CD14-positive monocyte (primary cell): ENCODE data around the gene MUC15. TPM values are rescaled to one million over a fixed set of nuclear protein-coding genes. Genes with fewer than 3 reads are reported as not detected.

Experiments
- DNase-seq, 3 donors: peaks; one replicate each; pipeline ENCODE4 v3.0.0-alpha.2; 2011 to 2022
- H2AFZ ChIP-seq: 2 replicates; pipeline ENCODE4 v1.6.0; 2012; ENCODE audit warnings: mild to moderate bottlenecking, low read depth, low read length, inconsistent platforms; ENCODE audit not compliant: insufficient read depth, poor library complexity, severe bottlenecking
- H3K27ac ChIP-seq, 2 donors: 1 replicate in 1 of 2; 2 replicates in 1 of 2; pipeline ENCODE4 v1.5.1; 2012 to 2013; ENCODE audit warnings: low read length in 2 of 2, control low read depth in 1 of 2, inconsistent platforms in 1 of 2, low read depth in 1 of 2, mild to moderate bottlenecking in 1 of 2
- H3K27me3 ChIP-seq, 2 donors: one replicate each; pipeline versions ENCODE4 v1.6.0 to v1.6.1; 2011 to 2013; ENCODE audit warnings: low read length in 2 of 2; ENCODE audit not compliant: control insufficient read depth in 2 of 2, insufficient read depth in 2 of 2
- H3K36me3 ChIP-seq, 2 donors: replicated peaks in 1 of 2; 1 replicate in 1 of 2; 2 replicates in 1 of 2; pipeline versions ENCODE4 v1.5.1 to v1.6.1; 2012 to 2013; ENCODE audit warnings: low read length in 2 of 2, control low read depth in 1 of 2, inconsistent platforms in 1 of 2, mild to moderate bottlenecking in 1 of 2; ENCODE audit not compliant: insufficient read depth in 2 of 2, control insufficient read depth in 1 of 2
- H3K4me1 ChIP-seq, 2 donors: 1 replicate in 1 of 2; 2 replicates in 1 of 2; pipeline versions ENCODE4 v1.5.1 to v1.6.1; 2012 to 2013; ENCODE audit warnings: low read length in 2 of 2, control low read depth in 1 of 2, inconsistent platforms in 1 of 2, mild to moderate bottlenecking in 1 of 2, moderate library complexity in 1 of 2; ENCODE audit not compliant: insufficient read depth in 2 of 2, control insufficient read depth in 1 of 2
- H3K4me2 ChIP-seq: replicated peaks from 2 replicates; pipeline ENCODE3; 2012; ENCODE audit warnings: low read length, moderate library complexity, mild to moderate bottlenecking; ENCODE audit not compliant: poor library complexity, severe bottlenecking; ENCODE audit errors: extremely low read depth
- H3K4me3 ChIP-seq, 3 experiments: fragments of 200-600 bp in 1 of 3; sonication (generic) in 1 of 3; replicated peaks in 1 of 3; 1 replicate in 2 of 3; 2 replicates in 1 of 3; pipeline ENCODE4 v1.5.1; 2011 to 2013; ENCODE audit warnings: low read length in 3 of 3, mild to moderate bottlenecking in 3 of 3, control low read depth in 2 of 3, low read depth in 2 of 3, inconsistent platforms in 1 of 3, moderate library complexity in 1 of 3
- H3K79me2 ChIP-seq: 2 replicates; pipeline ENCODE4 v1.6.0; 2012; ENCODE audit warnings: mild to moderate bottlenecking, control low read depth, inconsistent platforms, low read length, moderate library complexity; ENCODE audit not compliant: insufficient read depth
- H3K9ac ChIP-seq: 2 replicates; pipeline ENCODE4 v1.6.0; 2017; ENCODE audit warnings: low read length, mild to moderate bottlenecking; ENCODE audit not compliant: insufficient read depth, poor library complexity, severe bottlenecking
- H3K9me3 ChIP-seq, 2 donors: replicated peaks in 1 of 2; 1 replicate in 1 of 2; 2 replicates in 1 of 2; pipeline versions ENCODE4 v1.5.1 to v1.6.1; 2012 to 2013; ENCODE audit warnings: low read length in 2 of 2, control low read depth in 1 of 2; ENCODE audit not compliant: control insufficient read depth in 1 of 2, insufficient read depth in 1 of 2
- H4K20me1 ChIP-seq: 2 replicates; pipeline ENCODE4 v1.6.0; 2012; ENCODE audit warnings: mild to moderate bottlenecking, low read length, control low read depth, moderate library complexity; ENCODE audit not compliant: insufficient read depth
- H3K27ac Mint-ChIP-seq, 7 donors: one replicate each; pipeline ENCODE4 v1.8.0; 2020; ENCODE audit warnings: mild to moderate bottlenecking in 7 of 7, mixed read lengths in 7 of 7, moderate library complexity in 6 of 7, inconsistent platforms in 2 of 7
- H3K27me3 Mint-ChIP-seq, 3 donors: one replicate each; pipeline ENCODE4 v1.8.0; 2021 to 2022; ENCODE audit warnings: low read depth in 3 of 3, mild to moderate bottlenecking in 3 of 3, mixed read lengths in 3 of 3, moderate library complexity in 3 of 3, inconsistent platforms in 1 of 3
- H3K36me3 Mint-ChIP-seq, 2 donors: one replicate each; pipeline ENCODE4 v1.8.0; 2020; ENCODE audit warnings: mixed read lengths in 2 of 2, inconsistent platforms in 1 of 2, mild to moderate bottlenecking in 1 of 2
- H3K4me1 Mint-ChIP-seq: one replicate; pipeline ENCODE4 v1.8.0; 2020; ENCODE audit warnings: mild to moderate bottlenecking, mixed read lengths
- H3K4me3 Mint-ChIP-seq, 2 donors: one replicate each; pipeline ENCODE4 v1.8.0; 2020; ENCODE audit warnings: mild to moderate bottlenecking in 2 of 2, mixed read lengths in 2 of 2, moderate library complexity in 1 of 2
- H3K9me3 Mint-ChIP-seq, 7 donors: one replicate each; pipeline ENCODE4 v1.8.0; 2020 to 2022; ENCODE audit warnings: mixed read lengths in 7 of 7, mild to moderate bottlenecking in 6 of 7, moderate library complexity in 6 of 7, inconsistent platforms in 2 of 7
- CTCF ChIP-seq: fragments of 200-600 bp; IDR thresholded peaks from one replicate; pipeline ENCODE4 v1.8.0; 2022; ENCODE audit warnings: antibody characterized with exemption, mild to moderate bottlenecking
- WGBS: methylation state at CpG from one replicate; pipeline ENCODE4 v1.1.5; 2013; ENCODE audit warnings: missing lambda C conversion rate; ENCODE audit not compliant: insufficient coverage; 5-methylcytosine and 5-hydroxymethylcytosine counted together
- intact Hi-C, 2 donors: fragments of 100-400 bp; cut with micrococcal nuclease; formaldehyde crosslinking; loops; one replicate each; pipeline versions ENCODE4 v1.15.0 to v1.15.1; 2023
- polyA plus RNA-seq, 3 donors: library from polyadenylated mRNA; depleted of rRNA in 1 of 3; unstranded in 2 of 3; stranded (reverse) in 1 of 3; fragments of 300-500 nt in 2 of 3; fragments of >200 nt in 1 of 3; fragmentation: Illumina TruSeq in 2 of 3; gene quantifications; 1 replicate in 2 of 3; 2 replicates in 1 of 3; pipeline ENCODE4 v1.2.3, GENCODE V29; 2012 to 2021

MUC15 gene
- polyA plus RNA-seq, 3 donors = not detected

- Mint-ChIP-seq H3K27ac (no peak overlapping the region), H3K4me1 (no peaks in the 10 kb centered on the region), H3K36me3 (no peaks in the 10 kb centered on the region), H3K27me3 (no peaks in the 10 kb centered on the region), H3K4me3 (no peak overlapping the region), H3K9me3 (peaks cover 0 to 2% (median 2%) of the 10 kb centered on the region in 7 donors)
- Histone ChIP-seq H2AFZ (no peak overlapping the region), H3K36me3 (no peaks in the 10 kb centered on the region), H3K9me3 (no peaks in the 10 kb centered on the region), H3K4me3 (no peak overlapping the region), H3K27ac (no peak overlapping the region), H3K4me1 (no peaks in the 10 kb centered on the region), H4K20me1 (no peaks in the 10 kb centered on the region), H3K79me2 (no peaks in the 10 kb centered on the region), H3K9ac (no peak overlapping the region), H3K27me3 (no peaks in the 10 kb centered on the region), H3K4me2 (no peak overlapping the region)
- DNase-seq = no peak
- intact Hi-C loops = no loop called here
- WGBS = no CpG with 5 or more reads among the region's 2 CpGs
- TF ChIP-seq CTCF = no peak
Observed at GRCh38 chr11:26541870-26542269, 30.2 kb downstream of the MUC15 start.

- no peak overlapping the region for H3K4me2 ChIP-seq
- Mint-ChIP-seq H3K9me3 (peaks cover 0 to 2% (median 2%) of the 10 kb centered on the region in 7 donors), H3K27me3 (no peaks in the 10 kb centered on the region), H3K4me3 (no peak overlapping the region), H3K4me1 (no peaks in the 10 kb centered on the region), H3K27ac (no peak overlapping the region), H3K36me3 (no peaks in the 10 kb centered on the region)
- 100% methylated on average over 1 of the region's 3 CpGs for WGBS
- H2AFZ ChIP-seq = no peak overlapping the region
- no peak for TF ChIP-seq CTCF
- no peak for DNase-seq
- no peaks in the 10 kb centered on the region for H3K79me2 ChIP-seq
- H3K4me3 ChIP-seq = no peak overlapping the region
- intact Hi-C loops = no loop called here
- no peaks in the 10 kb centered on the region for H3K9me3 ChIP-seq
- H3K36me3 ChIP-seq = no peaks in the 10 kb centered on the region
- H4K20me1 ChIP-seq = no peaks in the 10 kb centered on the region
- no peak overlapping the region for H3K27ac ChIP-seq
- no peaks in the 10 kb centered on the region for H3K4me1 ChIP-seq
- no peak overlapping the region for H3K9ac ChIP-seq
- no peaks in the 10 kb centered on the region for H3K27me3 ChIP-seq
Observed at GRCh38 chr11:26539517-26539916, 32.5 kb downstream of the MUC15 start.
